Measurements from ENCODE around the gene CA10. TPM values are rescaled to one million over a fixed set of nuclear protein-coding genes. Genes with fewer than 3 reads are reported as not detected.

CA10 gene
- total RNA-seq, 1 donor from 2014 or later, result 2.0 TPM

DNA sequence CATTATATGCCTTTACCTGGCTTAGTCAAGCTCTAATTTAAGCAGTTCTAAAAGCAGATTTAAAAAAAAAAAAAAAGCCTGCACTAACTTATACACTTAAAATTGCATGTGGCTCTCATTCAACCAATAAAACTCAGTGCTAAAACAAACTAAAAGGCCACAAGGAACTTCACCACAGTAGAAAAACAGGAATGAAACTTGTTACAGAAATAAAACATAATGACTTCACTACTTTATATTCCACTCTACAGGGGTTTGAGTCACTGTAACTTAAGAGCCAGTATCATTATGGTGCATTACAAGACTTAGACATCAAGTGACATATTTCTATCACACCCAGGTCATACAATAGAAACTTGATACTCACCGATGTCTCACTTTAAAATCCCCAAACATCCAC, 11.1 kb downstream of the CA10 start:
- no peak for DNase-seq (ENCODE audit: extremely low spot score in 2 of 2)
- H3K36me3 ChIP-seq, result no peaks in the 10 kb centered on the region
- no peaks in the 10 kb centered on the region for H3K4me1 ChIP-seq
- TF ChIP-seq POLR2AphosphoS5 (IDR thresholded peaks at IDR 0.05; ENCODE audit: insufficient read depth in 1 of 2, low read depth in 1 of 2), result no peak
- TF ChIP-seq POLR2A (IDR thresholded peaks at IDR 0.05), result no peak
- TF ChIP-seq, protein P1, sequence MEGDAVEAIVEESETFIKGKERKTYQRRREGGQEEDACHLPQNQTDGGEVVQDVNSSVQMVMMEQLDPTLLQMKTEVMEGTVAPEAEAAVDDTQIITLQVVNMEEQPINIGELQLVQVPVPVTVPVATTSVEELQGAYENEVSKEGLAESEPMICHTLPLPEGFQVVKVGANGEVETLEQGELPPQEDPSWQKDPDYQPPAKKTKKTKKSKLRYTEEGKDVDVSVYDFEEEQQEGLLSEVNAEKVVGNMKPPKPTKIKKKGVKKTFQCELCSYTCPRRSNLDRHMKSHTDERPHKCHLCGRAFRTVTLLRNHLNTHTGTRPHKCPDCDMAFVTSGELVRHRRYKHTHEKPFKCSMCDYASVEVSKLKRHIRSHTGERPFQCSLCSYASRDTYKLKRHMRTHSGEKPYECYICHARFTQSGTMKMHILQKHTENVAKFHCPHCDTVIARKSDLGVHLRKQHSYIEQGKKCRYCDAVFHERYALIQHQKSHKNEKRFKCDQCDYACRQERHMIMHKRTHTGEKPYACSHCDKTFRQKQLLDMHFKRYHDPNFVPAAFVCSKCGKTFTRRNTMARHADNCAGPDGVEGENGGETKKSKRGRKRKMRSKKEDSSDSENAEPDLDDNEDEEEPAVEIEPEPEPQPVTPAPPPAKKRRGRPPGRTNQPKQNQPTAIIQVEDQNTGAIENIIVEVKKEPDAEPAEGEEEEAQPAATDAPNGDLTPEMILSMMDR (IDR thresholded peaks at IDR 0.05), result no peak
- H3K27ac ChIP-seq, result no peak overlapping the region
- intact Hi-C loops (cut with DNase I), result no loop called here
- no peaks in the 10 kb centered on the region for H3K9me3 ChIP-seq
- no peaks in the 10 kb centered on the region for H3K27me3 ChIP-seq
- no peak overlapping the region for H3K4me3 ChIP-seq

GRCh38 chr17:52145476-52145875, 13.0 kb downstream of the CA10 start:
- DNase-seq (ENCODE audit: extremely low spot score in 2 of 2), result no peak
- TF ChIP-seq POLR2A (IDR thresholded peaks at IDR 0.05), result no peak
- TF ChIP-seq POLR2AphosphoS5 (IDR thresholded peaks at IDR 0.05; ENCODE audit: insufficient read depth in 1 of 2, low read depth in 1 of 2), result no peak
- TF ChIP-seq, protein P1 (IDR thresholded peaks at IDR 0.05), result no peak
- intact Hi-C loops (cut with DNase I), result no loop called here
- Histone ChIP-seq H3K4me3 (no peak overlapping the region), H3K36me3 (no peaks in the 10 kb centered on the region), H3K27ac (no peak overlapping the region), H3K9me3 (no peaks in the 10 kb centered on the region), H3K27me3 (no peaks in the 10 kb centered on the region), H3K4me1 (no peaks in the 10 kb centered on the region)

DNA sequence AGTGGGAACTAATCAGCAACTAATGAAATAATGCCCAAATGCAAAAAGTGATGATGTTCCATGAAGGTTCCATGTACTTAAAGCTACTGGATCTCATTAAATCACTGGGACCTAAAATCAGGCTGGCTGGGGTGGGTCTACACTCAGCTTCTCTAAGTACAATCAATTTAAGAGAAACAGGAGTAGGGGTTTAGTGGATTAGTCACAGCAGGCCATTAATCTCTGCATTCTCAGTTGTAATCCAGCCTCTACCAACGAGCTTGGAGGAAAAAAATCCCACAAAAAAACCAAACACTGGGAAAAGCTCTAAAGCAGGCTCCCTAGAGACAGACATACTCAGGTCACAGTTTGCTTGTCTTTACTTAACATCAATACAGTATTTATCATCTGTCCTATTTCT, 15.0 kb downstream of the CA10 start:
- no peaks in the 10 kb centered on the region for H3K9me3 ChIP-seq
- no peak for DNase-seq (ENCODE audit: extremely low spot score in 2 of 2)
- intact Hi-C loops (cut with DNase I), result no loop called here

GRCh38 chr17:52140601-52141000, 17.9 kb downstream of the CA10 start:
- Histone ChIP-seq H3K27ac (no peak overlapping the region), H3K4me3 (no peak overlapping the region), H3K9me3 (no peaks in the 10 kb centered on the region), H3K27me3 (no peaks in the 10 kb centered on the region), H3K4me1 (no peaks in the 10 kb centered on the region), H3K36me3 (no peaks in the 10 kb centered on the region)
- TF ChIP-seq POLR2AphosphoS5 (IDR thresholded peaks at IDR 0.05; ENCODE audit: insufficient read depth in 1 of 2, low read depth in 1 of 2), result no peak
- TF ChIP-seq, protein P1 (IDR thresholded peaks at IDR 0.05), result no peak
- TF ChIP-seq POLR2A (IDR thresholded peaks at IDR 0.05), result no peak
- no peak for DNase-seq (ENCODE audit: extremely low spot score in 2 of 2)
- intact Hi-C loops (cut with DNase I), result no loop called here

More for the DNA sequence above, 15.0 kb downstream of the CA10 start:
- Histone ChIP-seq H3K27me3 (no peaks in the 10 kb centered on the region), H3K4me3 (no peak overlapping the region), H3K36me3 (no peaks in the 10 kb centered on the region), H3K27ac (no peak overlapping the region), H3K4me1 (no peaks in the 10 kb centered on the region)
- TF ChIP-seq POLR2AphosphoS5 (IDR thresholded peaks at IDR 0.05; ENCODE audit: insufficient read depth in 1 of 2, low read depth in 1 of 2) (no peak), POLR2A (IDR thresholded peaks at IDR 0.05) (no peak)
- TF ChIP-seq, protein P1 (IDR thresholded peaks at IDR 0.05), result no peak

DNA sequence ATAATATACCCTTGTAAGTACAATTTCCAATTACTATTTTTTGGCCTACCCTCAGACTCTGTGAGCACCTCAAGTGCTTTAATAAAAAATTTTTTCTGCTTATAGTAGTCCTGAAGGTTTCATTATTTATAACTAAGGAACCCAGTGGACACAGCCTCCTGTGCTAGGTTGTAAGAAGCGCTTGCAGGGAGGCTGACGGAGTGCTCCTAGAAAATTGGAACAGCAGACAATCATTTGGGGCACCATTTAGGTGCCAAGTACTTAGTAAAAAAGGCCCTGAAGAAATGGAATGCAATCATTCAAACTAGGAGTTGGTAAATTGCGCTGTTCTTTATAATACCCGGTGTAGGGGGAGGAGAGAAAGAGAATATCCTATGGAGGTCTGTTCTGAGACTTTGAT, 19.8 kb downstream of the CA10 start:
- Histone ChIP-seq H3K27me3 (no peaks in the 10 kb centered on the region), H3K9me3 (no peaks in the 10 kb centered on the region), H3K27ac (no peak overlapping the region), H3K4me1 (no peaks in the 10 kb centered on the region), H3K36me3 (no peaks in the 10 kb centered on the region), H3K4me3 (no peak overlapping the region)
- intact Hi-C loops (cut with DNase I), result no loop called here
- TF ChIP-seq, protein P1 (IDR thresholded peaks at IDR 0.05), result no peak
- TF ChIP-seq POLR2AphosphoS5 (IDR thresholded peaks at IDR 0.05; ENCODE audit: insufficient read depth in 1 of 2, low read depth in 1 of 2) (no peak), POLR2A (IDR thresholded peaks at IDR 0.05) (no peak)
- no peak for DNase-seq (ENCODE audit: extremely low spot score in 2 of 2)

Measured in vagina (tissue), 2 donors.